SK-N-SH (cell line): ENCODE results near the gene TSACC. TPM values are rescaled to one million over a fixed set of nuclear protein-coding genes. Genes with fewer than 3 reads are reported as not detected.

ENCODE experiments used
- CTCF ChIA-PET: fragments of 300-600, 350-600 bp; formaldehyde crosslinking; extraction: SDS; loops from one replicate; lab custom pipeline; 2021; lab: Yijun Ruan, JAX
- POLR2A ChIA-PET: fragments of 350-600 bp; sonication (Branson Sonifier 250); formaldehyde crosslinking; extraction: SDS; loops from one replicate; lab custom pipeline; 2020; ENCODE audit warnings: antibody characterized with exemption, inconsistent platforms; lab: Yijun Ruan, JAX
- DNase-seq: peaks from one replicate; pipeline ENCODE4 v3.0.0; 2012
- H2AFZ ChIP-seq: fragments of 200-600 bp; sonication (generic); 2 replicates; pipeline ENCODE4 v1.8.1; 2016; ENCODE audit warnings: antibody characterized with exemption, mild to moderate bottlenecking, low read depth
- H3F3A ChIP-seq: fragments of 200-600 bp; sonication (generic); replicated peaks from 2 replicates; pipeline ENCODE3; 2016; ENCODE audit warnings: antibody characterized with exemption, mild to moderate bottlenecking; ENCODE audit not compliant: insufficient read depth
- H3K27ac ChIP-seq, 2 experiments: fragments of 200-500 bp in 1 of 2; fragments of 200-600 bp in 1 of 2; sonication (Bioruptor generic) in 1 of 2; sonication (generic), shearing (Covaris generic) in 1 of 2; 2 replicates each; pipeline versions ENCODE4 v1.5.1 to v1.6.1; 2014 to 2016; ENCODE audit warnings: low read depth in 2 of 2, inconsistent platforms in 1 of 2, low read length in 1 of 2, mild to moderate bottlenecking in 1 of 2, mixed read lengths in 1 of 2
- H3K27me3 ChIP-seq: fragments of 200-600 bp; sonication (generic), shearing (Covaris generic); 2 replicates; pipeline ENCODE4 v1.6.1; 2016; ENCODE audit warnings: mixed run types; ENCODE audit not compliant: insufficient read depth
- H3K36me3 ChIP-seq, 2 experiments: fragments of 200-500 bp in 1 of 2; fragments of 200-600 bp in 1 of 2; sonication (Bioruptor generic) in 1 of 2; sonication (generic) in 1 of 2; replicated peaks in 1 of 2; 2 replicates each; pipeline versions ENCODE3 to v1.5.1; 2014 to 2016; ENCODE audit warnings: low read length in 1 of 2, mild to moderate bottlenecking in 1 of 2; ENCODE audit not compliant: insufficient read depth in 2 of 2, control insufficient read depth in 1 of 2
- H3K4me1 ChIP-seq, 2 experiments: fragments of 200-500 bp in 1 of 2; fragments of 200-600 bp in 1 of 2; sonication (Bioruptor generic) in 1 of 2; sonication (generic), shearing (Covaris generic) in 1 of 2; 2 replicates each; pipeline versions ENCODE4 v1.5.1 to v1.6.1; 2014 to 2016; ENCODE audit warnings: low read depth in 1 of 2, low read length in 1 of 2, mixed run types in 1 of 2; ENCODE audit not compliant: insufficient read depth in 2 of 2, control insufficient read depth in 1 of 2
- H3K4me2 ChIP-seq: fragments of 200-600 bp; sonication (generic), shearing (Covaris generic); 2 replicates; pipeline ENCODE4 v1.6.1; 2017; ENCODE audit warnings: mixed run types
- H3K4me3 ChIP-seq, 2 experiments: fragments of 200-500 bp in 1 of 2; fragments of 200-600 bp in 1 of 2; sonication (Bioruptor generic) in 1 of 2; sonication (generic), shearing (Covaris generic) in 1 of 2; 2 replicates each; pipeline versions ENCODE4 v1.5.1 to v1.8.1; 2014 to 2016; ENCODE audit warnings: low read depth in 2 of 2, inconsistent platforms in 1 of 2, low read length in 1 of 2, mild to moderate bottlenecking in 1 of 2, mixed read lengths in 1 of 2, moderate library complexity in 1 of 2
- H3K79me2 ChIP-seq: fragments of 200-600 bp; sonication (generic); 2 replicates; pipeline ENCODE4 v1.8.1; 2017; ENCODE audit warnings: mild to moderate bottlenecking; ENCODE audit not compliant: insufficient read depth
- H3K9ac ChIP-seq: fragments of 200-600 bp; sonication (generic); 2 replicates; pipeline ENCODE4 v1.6.1; 2017; ENCODE audit warnings: mixed run types
- H3K9me2 ChIP-seq: fragments of 200-600 bp; sonication (generic); 2 replicates; pipeline ENCODE4 v1.6.1; 2017; ENCODE audit warnings: mixed run types
- H3K9me3 ChIP-seq: fragments of 200-600 bp; sonication (generic); 2 replicates; pipeline ENCODE4 v1.6.1; 2017; ENCODE audit warnings: mixed run types, mild to moderate bottlenecking, moderate library complexity
- H4K20me1 ChIP-seq: fragments of 200-600 bp; sonication (generic); 2 replicates; pipeline ENCODE4 v1.6.1; 2017; ENCODE audit warnings: mild to moderate bottlenecking, mixed run types; ENCODE audit not compliant: insufficient read depth
- CHD2 ChIP-seq: fragments of 150-350 bp; IDR thresholded peaks from 2 replicates; pipeline ENCODE4 v1.6.1; 2018; ENCODE audit warnings: low read length; ENCODE audit not compliant: partially characterized antibody
- EP300 ChIP-seq, 2 experiments: IDR thresholded peaks; 2 replicates each; pipeline versions ENCODE4 v1.4.0 to v1.6.1; 2012; ENCODE audit warnings: borderline replicate concordance in 1 of 2, low read depth in 1 of 2, low read length in 1 of 2
- EZH2phosphoT487 ChIP-seq: fragments of 200-600 bp; sonication (generic); IDR thresholded peaks from 2 replicates; pipeline ENCODE4 v1.6.1; 2017; ENCODE audit warnings: low read depth, mixed run types, mild to moderate bottlenecking, antibody characterized with exemption, moderate library complexity, borderline replicate concordance
- GABPA ChIP-seq: IDR thresholded peaks from 2 replicates; pipeline ENCODE4 v1.4.0; 2012; ENCODE audit warnings: low read depth, mild to moderate bottlenecking
- JUND ChIP-seq: IDR thresholded peaks from 2 replicates; pipeline ENCODE4 v1.4.0; 2012
- MEF2A ChIP-seq: IDR thresholded peaks from 2 replicates; pipeline ENCODE4 v1.4.0; 2012; ENCODE audit warnings: low read depth, borderline replicate concordance
- NRF1 ChIP-seq: IDR thresholded peaks from 2 replicates; pipeline ENCODE4 v1.6.1; 2012; ENCODE audit warnings: low read depth, mild to moderate bottlenecking, low read length
- RAD21 ChIP-seq: IDR thresholded peaks from 2 replicates; pipeline ENCODE4 v1.6.1; 2012; ENCODE audit warnings: mild to moderate bottlenecking, low read length
- SMC3 ChIP-seq: IDR thresholded peaks from 2 replicates; pipeline ENCODE4 v1.6.1; 2012; ENCODE audit warnings: low read depth, low read length, improper control_type of control experiment
- TAF1 ChIP-seq: IDR thresholded peaks from 2 replicates; pipeline ENCODE4 v1.6.1; 2012; ENCODE audit warnings: low read depth, mild to moderate bottlenecking, low read length, moderate library complexity, borderline replicate concordance
- USF2 ChIP-seq: fragments of 150-350 bp; IDR thresholded peaks from 2 replicates; pipeline ENCODE4 v1.6.1; 2017; ENCODE audit warnings: antibody characterized with exemption, low read length, low read depth, borderline replicate concordance
- ZBTB33 ChIP-seq: IDR thresholded peaks from 2 replicates; pipeline ENCODE4 v1.4.0; 2012; ENCODE audit warnings: low read depth, borderline replicate concordance
- WGBS: methylation state at CpG from one replicate; pipeline ENCODE4 v1.1.6; 2017; ENCODE audit warnings: low lambda C conversion rate; 5-methylcytosine and 5-hydroxymethylcytosine counted together
- polyA plus RNA-seq, 3 experiments: library from polyadenylated mRNA; depleted of rRNA; stranded (reverse); fragments of >200 nt; gene quantifications; 2 replicates each; pipeline ENCODE4 v1.2.3, GENCODE V29; 2012
- TF ChIP-seq, protein P1 (sequence below): fragments of 200-600 bp; sonication (generic); IDR thresholded peaks from 2 replicates; pipeline ENCODE4 v1.6.1; 2017; ENCODE audit warnings: antibody characterized with exemption, mild to moderate bottlenecking, moderate library complexity
- TF ChIP-seq, protein P2 (sequence below): fragments of 150-350 bp; IDR thresholded peaks from 2 replicates; pipeline ENCODE4 v1.6.1; 2016; ENCODE audit warnings: mild to moderate bottlenecking, low read depth, low read length
- TF ChIP-seq, protein P3 (sequence below): IDR thresholded peaks from 2 replicates; pipeline ENCODE4 v1.4.0; 2012; ENCODE audit warnings: low read depth, borderline replicate concordance

Gene TSACC
- polyA plus RNA-seq, 1 of the 3 experiments (the other 2 are of a cell fraction): 1.5 TPM

DNA sequence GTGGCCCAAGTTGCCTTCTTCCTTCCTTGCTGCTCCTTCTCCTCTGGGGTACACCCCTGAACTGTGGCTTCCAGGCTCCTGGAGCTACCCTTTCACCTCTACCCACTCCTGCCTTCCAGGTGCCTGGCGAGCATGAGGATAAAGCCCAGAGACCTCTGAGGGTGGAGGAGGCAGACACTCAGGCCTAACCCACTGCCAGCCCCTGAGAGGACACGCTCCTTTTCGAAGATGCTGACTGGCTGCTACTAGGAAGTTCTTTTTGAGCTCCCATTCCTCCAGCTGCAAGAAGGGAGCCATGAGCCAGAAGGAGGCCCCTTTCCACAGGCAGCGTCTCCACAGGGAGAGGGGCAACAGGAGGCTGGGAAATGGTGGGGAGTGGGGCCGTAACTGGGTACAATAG, 46.3 kb downstream of the TSACC start:
- no peaks in the 10 kb centered on the region for H3K27me3 ChIP-seq
- POLR2A ChIA-PET: no interaction called here
- H3K27ac ChIP-seq: no peak overlapping the region
- no peaks in the 10 kb centered on the region for H3K9me2 ChIP-seq
- H3F3A ChIP-seq: no peaks in the 10 kb centered on the region
- no peaks in the 10 kb centered on the region for H4K20me1 ChIP-seq
- H3K4me2 ChIP-seq: no peak overlapping the region
- TF ChIP-seq USF2: no peak
- no peak for TF ChIP-seq ZBTB33
- TF ChIP-seq, protein P1, sequence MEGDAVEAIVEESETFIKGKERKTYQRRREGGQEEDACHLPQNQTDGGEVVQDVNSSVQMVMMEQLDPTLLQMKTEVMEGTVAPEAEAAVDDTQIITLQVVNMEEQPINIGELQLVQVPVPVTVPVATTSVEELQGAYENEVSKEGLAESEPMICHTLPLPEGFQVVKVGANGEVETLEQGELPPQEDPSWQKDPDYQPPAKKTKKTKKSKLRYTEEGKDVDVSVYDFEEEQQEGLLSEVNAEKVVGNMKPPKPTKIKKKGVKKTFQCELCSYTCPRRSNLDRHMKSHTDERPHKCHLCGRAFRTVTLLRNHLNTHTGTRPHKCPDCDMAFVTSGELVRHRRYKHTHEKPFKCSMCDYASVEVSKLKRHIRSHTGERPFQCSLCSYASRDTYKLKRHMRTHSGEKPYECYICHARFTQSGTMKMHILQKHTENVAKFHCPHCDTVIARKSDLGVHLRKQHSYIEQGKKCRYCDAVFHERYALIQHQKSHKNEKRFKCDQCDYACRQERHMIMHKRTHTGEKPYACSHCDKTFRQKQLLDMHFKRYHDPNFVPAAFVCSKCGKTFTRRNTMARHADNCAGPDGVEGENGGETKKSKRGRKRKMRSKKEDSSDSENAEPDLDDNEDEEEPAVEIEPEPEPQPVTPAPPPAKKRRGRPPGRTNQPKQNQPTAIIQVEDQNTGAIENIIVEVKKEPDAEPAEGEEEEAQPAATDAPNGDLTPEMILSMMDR: no peak
- TF ChIP-seq GABPA: no peak
- TF ChIP-seq EP300 (IDR thresholded peaks at IDR 0.05; ENCODE audit: borderline replicate concordance in 1 of 2, low read depth in 1 of 2, low read length in 1 of 2): no peak
- TF ChIP-seq TAF1: no peak
- TF ChIP-seq, protein P2, sequence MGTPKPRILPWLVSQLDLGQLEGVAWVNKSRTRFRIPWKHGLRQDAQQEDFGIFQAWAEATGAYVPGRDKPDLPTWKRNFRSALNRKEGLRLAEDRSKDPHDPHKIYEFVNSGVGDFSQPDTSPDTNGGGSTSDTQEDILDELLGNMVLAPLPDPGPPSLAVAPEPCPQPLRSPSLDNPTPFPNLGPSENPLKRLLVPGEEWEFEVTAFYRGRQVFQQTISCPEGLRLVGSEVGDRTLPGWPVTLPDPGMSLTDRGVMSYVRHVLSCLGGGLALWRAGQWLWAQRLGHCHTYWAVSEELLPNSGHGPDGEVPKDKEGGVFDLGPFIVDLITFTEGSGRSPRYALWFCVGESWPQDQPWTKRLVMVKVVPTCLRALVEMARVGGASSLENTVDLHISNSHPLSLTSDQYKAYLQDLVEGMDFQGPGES: no peak
- H3K79me2 ChIP-seq: no peaks in the 10 kb centered on the region
- H3K4me1 ChIP-seq: peaks cover under 1 to 3% of the 10 kb centered on the region in 2 experiments; a peak in 2 of 4 replicates
- 0 out of 2 replicates have a peak overlapping the region, but pooled peaks have one; percentile 71 for H2AFZ ChIP-seq
- H3K36me3 ChIP-seq: no peaks in the 10 kb centered on the region
- CTCF ChIA-PET: interaction anchor here (0.7 to 12.4 kb wide), 15 partner anchors 9 to 231 kb away, joined by 3 to 412 read pairs (median 6); partner anchors contain the start of gene RHBG
- H3K9me3 ChIP-seq: no peaks in the 10 kb centered on the region
- DNase-seq: no peak
- 96% methylated on average over 5 of the region's 5 CpGs for WGBS
- no peak overlapping the region for H3K9ac ChIP-seq
- no peak overlapping the region for H3K4me3 ChIP-seq

- no peaks in the 10 kb centered on the region for H3K9me3 ChIP-seq
- peak overlapping the region in 1 of 2 experiments; percentile 27; a peak in 1 of 4 replicates for H3K4me3 ChIP-seq
- H4K20me1 ChIP-seq: no peaks in the 10 kb centered on the region
- H3K27me3 ChIP-seq: no peaks in the 10 kb centered on the region; the same call in 1 of the 2 replicates
- POLR2A ChIA-PET: no interaction called here
- H2AFZ ChIP-seq: peak overlapping the region; percentile 71
- H3K79me2 ChIP-seq: no peaks in the 10 kb centered on the region
- no peaks in the 10 kb centered on the region for H3F3A ChIP-seq
- H3K36me3 ChIP-seq: no peaks in the 10 kb centered on the region
- DNase-seq: peak; percentile 87
- 15% methylated on average over 6 of the region's 9 CpGs for WGBS
- no peak overlapping the region for H3K27ac ChIP-seq
- no peak overlapping the region for H3K9ac ChIP-seq
- H3K9me2 ChIP-seq: no peaks in the 10 kb centered on the region
- peaks cover 0 to 6% of the 10 kb centered on the region in 2 experiments; a peak in 1 of 4 replicates for H3K4me1 ChIP-seq
- TF ChIP-seq NRF1 (peak; percentile 24; the same call in 1 of the 2 replicates), EZH2phosphoT487 (no peak), JUND (no peak), SMC3 (peak; percentile 94), RAD21 (peak; percentile 92), MEF2A (no peak), CHD2 (no peak)
- TF ChIP-seq, protein P1: peak; percentile 99
- TF ChIP-seq, protein P3, sequence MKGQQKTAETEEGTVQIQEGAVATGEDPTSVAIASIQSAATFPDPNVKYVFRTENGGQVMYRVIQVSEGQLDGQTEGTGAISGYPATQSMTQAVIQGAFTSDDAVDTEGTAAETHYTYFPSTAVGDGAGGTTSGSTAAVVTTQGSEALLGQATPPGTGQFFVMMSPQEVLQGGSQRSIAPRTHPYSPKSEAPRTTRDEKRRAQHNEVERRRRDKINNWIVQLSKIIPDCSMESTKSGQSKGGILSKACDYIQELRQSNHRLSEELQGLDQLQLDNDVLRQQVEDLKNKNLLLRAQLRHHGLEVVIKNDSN: no peak
- CTCF ChIA-PET: interaction anchor here (0.6 to 12.4 kb wide), 77 partner anchors 9 to 700 kb away, joined by 3 to 412 read pairs (median 5); partner anchors contain the start of genes BCAN, CCT3, GPATCH4 and HDGF
- no peak overlapping the region for H3K4me2 ChIP-seq
These were observed 47.3 kb downstream of the TSACC start for GRCh38 chr1:156385534-156386031.
